Measurements from ENCODE around the gene COL23A1.

COL23A1 gene

DNA sequence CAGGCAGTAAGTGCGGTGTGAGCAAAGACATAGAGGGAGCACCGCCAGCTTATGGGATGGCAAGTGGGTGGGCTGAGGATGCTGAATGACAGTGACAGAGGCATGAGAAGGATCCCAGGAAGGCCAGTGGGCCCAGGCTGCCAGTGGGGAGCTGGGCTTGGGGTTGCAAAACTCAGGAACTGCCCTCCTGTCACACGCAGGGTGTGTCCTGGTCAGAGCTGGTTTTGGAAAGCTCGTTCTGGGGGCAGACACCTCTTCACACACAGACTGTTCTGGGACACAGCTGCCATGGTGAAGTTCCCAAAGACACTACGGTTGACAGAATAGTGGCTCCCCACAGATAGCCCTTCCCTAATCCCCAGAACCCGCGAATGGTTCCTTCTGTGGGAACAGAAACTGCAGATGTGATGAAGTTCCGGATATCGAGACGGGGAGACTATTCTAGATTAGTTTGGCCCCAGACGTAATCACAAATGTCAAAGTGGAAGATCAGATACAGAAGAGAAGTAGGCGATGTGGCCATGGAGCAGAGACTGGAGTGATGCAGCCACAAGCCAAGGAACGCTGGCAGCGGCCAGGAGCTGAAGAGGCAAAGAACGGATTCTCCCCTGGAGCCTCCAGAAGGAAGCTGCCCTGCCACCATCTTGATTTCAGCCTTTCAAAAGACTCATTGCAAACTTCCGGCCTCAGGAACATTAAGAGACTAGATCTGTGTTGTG, 159.0 kb downstream of the COL23A1 start:
- DNase-seq, result peak; percentile 96

DNA sequence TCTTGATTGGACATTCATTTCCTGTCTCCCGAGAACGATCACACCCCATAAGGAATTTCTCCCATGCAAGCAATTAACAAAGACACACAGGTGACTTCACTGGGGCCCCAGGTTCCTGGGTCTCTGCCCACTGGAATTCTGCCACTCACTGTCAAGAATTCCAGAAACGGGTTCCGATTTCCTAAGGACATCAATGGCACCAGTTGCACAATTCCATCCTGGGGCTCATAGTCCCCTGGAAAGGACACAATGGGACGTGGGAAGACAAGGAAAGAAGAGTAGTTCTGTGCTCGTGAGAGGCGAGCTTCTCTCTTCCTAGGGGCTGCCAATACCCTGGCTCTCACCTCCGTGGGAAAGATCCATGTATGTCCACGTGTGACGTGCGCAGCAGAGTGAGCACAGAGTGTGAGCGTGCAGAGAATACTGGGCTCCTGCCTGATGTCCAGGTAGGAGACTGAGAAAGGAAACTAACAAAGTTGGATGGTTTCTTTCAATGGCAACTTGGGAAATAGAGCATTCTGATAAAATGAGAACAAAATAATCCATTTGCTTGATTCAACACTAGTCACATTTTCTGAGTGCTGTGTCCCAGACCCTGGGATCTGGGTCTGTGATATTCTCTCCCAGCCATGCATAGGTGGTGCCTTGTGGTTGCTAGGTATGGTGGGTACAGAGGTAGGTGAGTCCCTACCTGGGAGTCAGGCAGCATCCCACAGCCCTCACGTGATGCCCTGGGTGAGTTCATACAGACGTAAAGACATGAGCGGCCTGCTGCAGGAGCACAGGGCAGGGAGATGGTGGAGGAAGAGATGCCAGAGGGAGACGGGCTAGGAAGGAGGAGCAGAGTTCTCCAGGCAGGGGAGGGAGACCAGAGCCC, 159.8 kb downstream of the COL23A1 start:
- DNase-seq, result no peak

DNA sequence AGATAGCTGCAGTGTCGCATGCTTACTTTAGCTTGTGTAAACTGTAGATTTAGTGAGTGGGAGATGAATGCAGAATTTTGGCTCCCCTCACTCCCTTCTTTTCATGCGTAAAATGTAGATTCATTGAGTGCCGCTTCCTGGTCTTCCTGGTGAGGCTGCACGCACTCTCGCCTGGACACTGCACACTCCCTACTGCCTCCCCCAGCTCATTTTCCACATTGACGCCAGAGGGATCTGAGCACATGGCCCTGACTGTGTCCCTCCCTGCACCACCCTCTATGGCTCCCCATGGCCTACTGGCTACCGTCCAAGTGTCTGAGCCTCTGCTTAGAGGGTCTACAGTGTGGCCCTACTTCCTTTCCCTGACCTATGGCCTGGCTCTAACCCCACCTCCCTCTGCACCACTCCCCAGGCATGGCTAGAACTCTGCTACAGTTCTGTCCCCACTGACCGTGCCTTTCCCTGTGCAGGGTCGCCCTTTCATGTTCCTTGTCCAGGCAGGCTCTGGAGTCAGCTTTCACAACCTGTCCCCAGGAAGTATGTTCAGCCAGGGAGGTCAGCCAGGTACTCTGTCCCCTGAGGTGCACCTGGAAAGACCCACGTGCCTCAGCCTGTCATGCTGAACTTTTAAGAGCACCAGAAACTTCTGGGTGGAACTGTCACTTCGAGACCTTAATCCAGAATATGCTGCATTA, 160.6 kb downstream of the COL23A1 start:
- no peak for DNase-seq

DNA sequence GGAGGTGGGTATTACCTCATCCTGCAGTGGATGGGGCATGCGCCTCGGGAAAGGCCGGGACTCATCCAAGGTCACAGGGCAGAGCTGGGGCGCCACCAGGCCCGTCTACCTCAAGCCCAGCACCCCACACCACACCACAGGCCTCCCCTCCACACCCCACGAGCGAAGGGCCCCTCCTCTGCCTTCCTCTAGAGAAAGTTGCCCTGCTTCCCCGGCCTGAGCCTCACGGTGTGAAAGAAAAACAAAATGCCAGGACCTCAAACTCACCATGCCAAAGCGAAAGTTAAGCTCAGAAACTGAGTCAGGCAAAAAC, 161.1 kb downstream of the COL23A1 start:
- no peak for DNase-seq

DNA sequence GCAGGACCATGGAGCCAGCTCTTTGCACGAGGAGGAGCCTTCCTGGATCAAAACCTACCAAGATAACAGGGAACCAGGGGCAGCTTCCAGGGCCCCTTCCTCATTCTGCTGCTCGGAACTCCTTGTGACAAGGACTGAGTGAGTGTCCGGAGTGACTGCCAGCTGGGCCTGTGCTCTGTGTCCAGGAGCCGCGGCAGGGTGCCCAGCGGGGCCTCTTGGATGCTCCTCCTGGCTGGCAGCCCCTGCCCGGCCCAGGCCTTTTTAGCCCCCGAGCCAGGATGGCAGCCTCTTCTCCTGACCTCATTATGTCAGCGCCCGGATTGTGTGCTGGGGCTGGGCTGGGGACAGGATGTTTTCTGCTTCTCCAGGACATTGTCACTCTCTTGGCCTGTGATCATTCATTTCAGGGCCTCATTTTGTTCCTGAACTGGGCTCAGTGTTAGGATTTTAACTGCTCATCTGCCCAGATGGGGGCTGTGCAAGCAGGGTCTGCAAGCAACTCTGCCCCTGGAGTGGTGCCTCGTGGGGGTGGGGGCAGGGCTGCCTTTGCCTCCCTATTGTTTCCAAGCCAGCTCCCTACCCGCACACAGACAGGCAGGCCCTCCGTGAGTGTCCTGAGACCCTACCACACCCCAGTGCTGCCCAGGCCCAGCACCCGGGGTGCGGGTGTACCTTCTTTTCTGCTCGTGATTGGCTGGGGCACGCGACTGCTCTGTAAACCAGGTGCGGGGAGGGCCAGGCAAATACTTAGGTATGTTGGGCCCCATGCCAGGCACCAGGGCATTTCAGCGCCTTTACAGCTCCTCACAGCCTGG, 161.6 kb downstream of the COL23A1 start:
- no peak for DNase-seq

DNA sequence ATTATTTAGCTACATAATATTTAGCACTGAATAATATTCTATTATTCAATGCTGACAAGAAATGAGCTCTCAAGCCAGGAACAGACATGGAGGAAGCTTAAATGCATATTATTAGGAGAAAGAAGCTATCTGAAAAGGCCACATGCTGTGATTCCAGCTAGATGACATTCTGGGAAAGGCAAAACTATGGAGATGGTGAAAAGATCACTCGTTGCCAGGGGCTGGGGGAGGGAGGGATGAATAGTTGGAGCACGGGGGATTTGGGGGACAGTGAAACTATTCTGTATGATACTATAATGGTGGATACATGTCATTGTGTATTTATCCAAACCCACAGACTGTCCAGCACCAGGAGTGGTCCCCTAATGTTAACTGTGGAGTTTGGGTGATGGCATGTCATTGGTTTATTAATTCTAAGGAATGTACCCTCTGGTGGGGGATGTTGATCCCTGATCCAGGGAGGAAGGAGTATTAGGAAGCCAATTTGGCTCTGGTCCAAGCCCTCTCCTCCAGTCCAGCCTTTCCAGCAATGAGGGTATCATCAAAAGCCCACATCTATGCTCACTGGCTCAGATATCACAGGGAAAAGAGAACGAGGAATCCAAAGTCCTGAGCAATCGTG, 162.5 kb downstream of the COL23A1 start:
- no peak for DNase-seq

DNA sequence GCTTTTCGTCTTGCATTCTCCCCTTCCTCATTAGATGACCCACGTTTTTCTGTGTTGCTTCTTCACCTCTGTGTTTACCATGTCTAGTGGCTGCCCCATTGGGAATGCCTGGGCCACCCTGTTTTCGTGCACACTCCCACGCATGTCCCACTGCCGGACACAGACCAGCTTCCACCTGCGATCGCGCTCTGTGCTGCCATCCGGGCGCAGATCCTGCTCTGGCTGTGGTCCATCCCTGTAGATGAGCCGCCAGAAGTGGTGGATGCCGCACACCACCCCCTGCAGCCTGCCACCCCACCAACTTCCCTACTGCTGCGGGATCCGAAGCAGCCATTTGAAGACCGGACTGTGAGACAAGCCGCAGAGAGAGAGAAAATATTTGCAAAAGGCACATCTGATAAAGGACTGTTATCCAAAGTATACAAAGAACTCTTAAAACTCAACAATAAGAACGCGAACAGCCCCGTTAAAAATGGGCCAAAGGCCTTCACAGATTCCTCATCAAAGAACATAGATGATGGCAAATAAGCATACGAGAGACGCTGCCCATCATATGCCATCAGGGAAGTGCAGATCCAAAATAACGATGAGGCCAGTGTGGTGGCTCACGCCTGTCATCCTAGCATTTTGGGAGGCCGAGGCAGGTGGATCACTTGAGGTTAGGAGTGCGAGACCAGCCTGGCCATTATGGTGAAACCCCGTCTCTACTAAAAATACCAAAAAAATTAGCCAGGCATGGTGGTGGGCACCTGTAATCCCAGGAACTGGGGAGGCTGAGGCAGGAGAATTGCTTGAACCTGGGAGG, 163.7 kb downstream of the COL23A1 start:
- no peak for DNase-seq

DNA sequence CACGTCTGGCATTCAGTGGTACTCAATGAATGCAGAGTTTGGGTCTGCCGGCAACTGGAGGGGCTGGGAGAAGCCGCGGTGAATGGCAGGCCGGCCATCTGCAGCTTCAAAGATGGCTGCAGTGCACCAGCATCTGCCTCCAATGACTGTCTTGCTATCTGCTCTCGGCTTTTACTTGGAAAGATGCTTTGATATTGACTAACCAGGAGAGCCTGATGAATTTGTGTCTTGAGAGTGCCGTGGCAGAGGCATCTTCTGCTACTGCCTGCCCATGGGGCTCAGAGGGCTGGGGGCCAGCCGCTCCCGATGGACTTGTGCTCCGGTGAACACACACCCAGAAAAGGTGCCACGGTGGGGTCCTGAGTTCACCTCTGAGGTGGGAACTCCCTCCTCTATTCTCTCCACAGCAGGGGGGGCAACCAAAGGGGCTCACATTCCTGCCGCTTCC, 164.5 kb downstream of the COL23A1 start:
- no peak for DNase-seq

DNA sequence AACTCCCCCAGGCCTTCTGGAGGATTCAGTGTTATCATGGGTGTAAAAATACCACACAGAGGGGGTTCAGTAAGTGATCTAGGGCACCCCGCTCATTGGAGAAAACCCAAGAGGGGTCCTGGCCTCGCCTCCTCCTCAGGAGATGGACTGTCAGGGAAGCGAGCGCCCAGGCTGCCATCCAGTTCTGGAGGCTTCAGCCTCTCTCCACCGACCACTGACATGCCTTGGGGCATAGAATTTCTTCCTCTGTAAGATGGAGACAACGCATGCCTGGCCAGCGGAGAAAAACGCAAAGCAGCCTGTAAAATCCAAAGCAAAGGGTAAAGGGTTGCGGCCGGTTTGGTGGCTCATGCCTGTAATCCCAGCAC, 165.4 kb downstream of the COL23A1 start:
- DNase-seq, result no peak

DNA sequence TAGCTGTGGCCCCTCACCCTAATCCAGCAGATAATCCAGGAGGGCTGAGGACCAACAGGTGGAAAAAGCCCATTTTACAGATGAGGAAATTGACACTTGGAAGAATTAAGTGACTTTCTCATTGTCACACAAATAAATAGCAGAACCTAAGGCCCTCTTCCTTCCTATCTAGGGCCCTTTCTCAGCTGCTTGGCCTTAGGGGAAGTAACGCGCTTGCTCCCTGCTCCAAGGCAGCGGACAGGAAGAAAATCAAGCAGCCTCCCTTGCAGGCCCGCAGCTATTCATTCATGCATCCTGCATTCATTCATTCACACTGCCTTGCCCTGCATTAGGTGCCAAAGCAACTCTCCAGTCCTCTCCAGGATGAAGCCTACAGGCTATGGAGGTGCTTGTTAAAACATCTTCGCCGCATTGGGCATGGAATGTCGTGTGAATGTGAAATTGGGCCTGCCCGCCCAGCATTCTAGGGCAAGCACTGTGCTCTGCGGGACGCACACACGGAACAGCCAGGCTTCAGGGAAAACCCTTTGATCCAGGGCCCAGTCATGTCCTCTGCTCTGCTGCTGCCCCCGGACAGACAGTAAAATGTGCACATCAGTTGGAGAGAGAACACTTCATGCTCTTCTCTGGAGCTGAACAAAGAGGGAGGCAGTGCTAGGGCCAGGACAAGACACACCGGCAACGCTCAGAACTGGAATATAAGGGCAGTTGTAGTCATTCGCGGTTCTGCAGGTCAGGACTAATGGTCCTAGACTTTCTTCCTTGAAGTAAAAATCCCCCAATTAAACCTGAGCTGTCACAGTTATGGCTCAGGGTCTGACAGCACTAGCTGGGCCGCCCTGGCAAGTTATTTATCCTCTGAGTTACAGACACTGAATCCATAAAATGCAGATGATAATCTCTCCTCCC, 166.0 kb downstream of the COL23A1 start:
- DNase-seq, result peak; percentile 43

DNA sequence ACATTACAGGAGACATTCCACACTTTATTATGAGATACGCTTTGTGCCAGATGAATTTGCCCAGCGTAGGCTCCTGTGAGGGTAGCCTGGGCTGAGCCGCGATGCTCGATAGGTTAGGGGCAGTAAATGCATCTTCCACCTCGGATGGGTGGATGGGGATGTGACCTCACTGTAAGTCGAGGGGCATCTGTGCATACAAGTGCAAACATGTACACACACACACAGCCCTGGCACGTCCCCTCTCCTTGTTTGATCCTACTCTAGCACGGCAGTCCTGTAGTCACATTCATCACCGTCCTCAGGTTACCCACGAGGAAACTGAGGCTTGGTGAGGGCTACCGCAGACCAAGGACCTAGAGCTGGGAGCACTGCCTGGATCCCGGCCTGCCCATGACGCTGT, 166.8 kb downstream of the COL23A1 start:
- no peak for DNase-seq

DNA sequence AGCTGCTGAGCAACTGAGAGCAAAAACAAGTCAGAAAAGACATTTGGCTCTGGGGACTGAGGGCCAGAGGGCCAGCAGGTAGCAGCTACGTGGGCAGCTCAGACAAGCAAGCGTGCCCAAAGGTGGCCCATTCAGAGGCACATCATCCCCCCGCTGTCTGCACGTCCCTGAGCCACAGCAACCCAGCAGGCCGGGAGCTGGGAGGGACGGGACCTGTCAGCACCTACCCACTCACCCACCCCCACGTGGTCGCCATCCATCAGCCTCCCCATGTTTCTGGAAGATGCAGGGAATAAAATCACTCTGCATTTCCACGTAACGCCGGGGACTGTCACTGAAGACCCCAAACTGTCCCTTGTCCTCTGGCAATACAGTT, 167.8 kb downstream of the COL23A1 start:
- DNase-seq, result no peak

DNA sequence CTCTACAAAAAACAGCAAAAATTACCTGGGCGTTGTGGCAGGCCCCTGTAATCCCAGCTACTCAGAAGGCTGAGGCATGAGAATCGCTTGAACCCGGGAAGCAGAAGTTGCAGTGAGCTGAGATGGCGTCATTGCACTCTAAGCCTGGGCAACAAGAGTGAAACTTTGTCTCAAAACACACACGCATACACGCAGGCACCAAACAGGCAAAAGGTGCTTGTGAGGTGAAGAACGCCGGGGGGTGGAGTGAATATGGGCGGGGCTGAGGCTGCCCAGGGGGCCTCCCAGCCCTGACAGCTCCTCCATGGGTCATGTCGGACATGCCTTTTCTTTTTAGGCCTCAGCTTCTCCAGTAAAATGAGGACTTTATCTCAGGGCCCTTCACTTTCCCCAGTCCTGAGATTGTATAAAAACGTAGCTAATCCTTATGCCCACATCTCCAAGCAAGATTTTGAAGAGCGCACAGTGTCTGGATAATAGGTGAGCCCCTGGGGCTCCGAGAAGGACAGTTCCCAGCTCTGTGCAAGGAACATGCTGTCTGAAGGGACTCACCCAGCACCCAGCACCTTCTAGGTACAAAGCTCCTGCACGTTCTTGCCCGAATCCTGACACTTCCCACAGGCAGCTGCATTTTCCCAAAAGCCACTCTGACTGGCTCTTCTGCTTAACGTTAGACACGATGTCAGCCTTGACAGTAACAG, 168.3 kb downstream of the COL23A1 start:
- DNase-seq, result no peak

DNA sequence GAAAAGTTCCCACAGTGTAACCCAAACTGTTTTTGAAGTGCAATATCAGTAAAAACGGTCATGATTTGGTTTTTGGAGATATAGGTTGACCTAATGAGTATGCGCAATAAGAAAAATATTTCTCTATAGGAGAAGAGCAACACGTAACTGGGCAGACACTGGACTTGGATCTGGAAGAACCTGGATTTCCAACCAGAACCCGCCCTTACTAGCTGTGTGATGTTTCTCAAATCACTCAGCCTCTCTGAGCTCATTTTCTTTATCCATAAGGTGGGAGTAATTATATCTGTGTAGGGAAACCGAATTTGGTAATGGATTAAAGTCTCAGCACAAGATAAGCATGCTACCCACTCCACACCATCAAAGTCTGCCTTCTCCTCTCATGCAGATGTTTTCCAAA, 169.1 kb downstream of the COL23A1 start:
- DNase-seq, result no peak

DNA sequence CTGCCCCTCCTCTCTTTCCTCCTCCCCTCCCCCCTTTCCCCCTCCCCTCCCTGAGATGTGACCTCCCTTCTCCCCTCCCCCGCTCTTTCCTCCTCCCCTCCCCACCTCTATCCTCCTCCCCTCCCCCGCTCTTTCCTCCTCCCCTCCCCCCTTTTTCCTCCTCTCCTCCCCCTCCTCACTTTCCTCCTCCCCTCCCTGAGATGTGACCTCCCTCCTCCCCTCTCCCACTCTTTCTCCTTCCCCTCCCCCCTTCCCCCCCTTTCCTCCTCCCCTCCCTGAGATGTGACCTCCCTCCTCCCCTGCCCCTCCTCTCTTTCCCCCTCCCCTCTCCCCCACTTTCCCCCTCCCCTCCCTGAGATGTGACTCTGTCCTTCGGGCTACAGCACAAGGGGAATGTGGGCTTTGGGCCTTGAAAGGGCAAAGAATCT, 169.8 kb downstream of the COL23A1 start:
- DNase-seq, result no peak

DNA sequence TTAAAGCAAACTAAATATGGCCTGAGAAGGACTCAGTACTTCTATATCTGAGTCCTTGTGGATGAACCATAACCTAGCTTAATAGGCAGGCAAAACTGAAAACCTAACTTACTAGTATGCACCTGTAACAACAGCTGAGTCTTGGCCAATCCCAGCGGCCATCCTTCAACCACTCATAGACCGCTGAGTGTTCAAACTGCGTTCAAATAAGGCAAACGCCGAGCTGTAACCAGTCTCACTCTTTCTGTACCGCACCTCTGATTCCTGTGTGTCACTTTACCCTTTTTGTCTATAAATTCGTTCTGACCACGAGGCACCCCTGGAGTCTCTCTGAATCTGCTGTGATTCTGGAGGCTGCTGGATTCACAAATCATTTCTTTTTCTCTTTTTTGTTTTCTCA, 170.5 kb downstream of the COL23A1 start:
- no peak for DNase-seq

DNA sequence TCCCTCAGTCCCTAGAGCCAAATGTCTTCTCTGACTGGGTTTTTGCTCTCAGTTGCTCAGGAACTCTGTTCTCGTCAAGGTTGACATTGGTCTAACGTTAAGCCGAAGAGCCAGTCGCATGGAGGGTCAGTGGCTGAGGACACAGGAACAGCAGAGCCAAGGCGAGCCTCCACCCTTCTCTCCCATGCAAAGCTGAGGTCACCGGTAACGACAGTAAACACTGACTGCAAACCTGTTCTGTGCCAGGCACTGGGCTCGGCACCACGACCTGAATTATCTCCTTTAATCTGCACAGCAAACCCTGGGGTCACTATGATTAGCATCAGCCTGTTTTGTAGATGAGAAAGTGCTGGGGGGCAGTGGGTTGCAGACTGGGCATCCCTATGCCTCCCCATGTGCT, 171.0 kb downstream of the COL23A1 start:
- DNase-seq, result no peak

DNA sequence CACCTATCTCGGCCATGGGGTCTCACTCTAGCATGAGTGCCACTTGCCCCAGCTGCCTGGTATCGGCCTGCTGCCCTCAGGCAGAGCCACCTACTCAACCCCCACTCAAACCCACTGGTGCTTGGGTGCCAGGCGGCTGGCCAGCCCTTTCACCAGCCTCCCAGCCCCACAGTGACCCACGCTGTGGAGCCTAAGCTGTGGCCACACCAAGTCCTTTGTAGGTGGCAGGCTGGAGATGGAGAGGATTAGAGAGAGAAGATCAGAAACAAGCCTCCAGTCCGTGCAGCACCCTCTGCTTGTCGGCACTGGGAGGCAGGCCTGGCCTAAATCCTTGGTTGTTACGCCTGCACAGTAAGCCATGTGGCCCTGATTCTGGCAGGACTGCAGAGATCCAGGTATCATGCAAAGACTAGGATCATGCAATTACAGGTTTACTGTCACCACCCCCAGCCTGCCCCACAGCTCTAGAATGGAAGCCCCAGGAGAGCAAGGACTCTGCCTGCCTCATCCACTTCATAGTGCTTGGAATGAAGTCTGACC, 171.7 kb downstream of the COL23A1 start:
- no peak for DNase-seq

DNA sequence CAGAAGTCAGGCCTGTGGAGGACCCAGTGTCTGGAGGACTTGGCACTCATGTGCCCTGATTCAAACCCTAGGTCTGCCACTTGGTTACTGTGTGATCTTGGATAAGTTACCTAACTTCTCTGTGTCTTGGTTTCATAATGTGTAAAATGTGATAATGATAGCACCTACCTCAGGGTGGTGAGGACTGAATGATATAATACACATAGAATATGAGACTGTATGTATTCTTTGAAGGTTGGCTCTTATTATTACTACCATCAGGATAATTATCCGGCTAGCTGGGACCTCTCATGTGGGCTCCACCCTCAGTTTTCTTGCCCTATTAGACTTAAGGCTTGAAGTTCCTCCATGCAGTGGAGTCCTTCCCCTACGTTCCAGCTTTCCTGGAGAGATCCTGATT, 172.2 kb downstream of the COL23A1 start:
- no peak for DNase-seq

DNA sequence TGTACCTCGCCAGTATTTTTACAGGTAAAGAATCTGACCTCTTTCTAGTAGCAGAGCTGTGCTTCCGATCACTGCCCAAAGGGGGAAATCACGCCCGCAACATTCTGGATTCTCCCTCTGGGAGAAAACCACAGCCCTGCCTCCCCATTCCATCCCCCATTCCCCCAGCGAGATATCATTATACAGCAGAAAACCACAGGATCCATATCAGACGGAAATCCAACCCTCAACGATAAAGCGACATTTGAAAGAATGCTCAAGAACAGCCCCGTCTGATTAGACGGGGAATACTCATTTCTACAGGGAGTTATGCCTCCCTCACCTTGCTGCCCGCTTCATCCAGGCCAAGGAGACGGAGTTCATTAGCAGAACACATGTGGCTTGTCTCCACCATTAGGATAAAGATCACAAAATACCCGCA, 172.8 kb downstream of the COL23A1 start:
- DNase-seq, result no peak
